Measurements from ENCODE around the gene CWC22. TPM values are rescaled to one million over a fixed set of nuclear protein-coding genes. Genes with fewer than 3 reads are reported as not detected.
"Not testable (repeated sequence)": the region's sequence is repeated elsewhere in the genome, so short reads cannot be mapped to it uniquely, and the experiment has no call there.

Gene CWC22
- total and polyA plus RNA-seq, 2 of the 8 experiments (the other 6 are each of a cell fraction or from before 2014, with no cell fraction given) = 3.7 to 34.0 TPM

GRCh38 chr2:179958251-179958650 is 48.8 kb downstream of the CWC22 start:
- H3K9me3 ChIP-seq (ENCODE audit: insufficient read depth in 2 of 2, low read depth in 1 of 2, low read length in 1 of 2); H2BK15ac ChIP-seq (ENCODE audit: low read length); H3K56ac ChIP-seq (replicated peaks; ENCODE audit: insufficient read length, low read depth, low read length); H4K5ac ChIP-seq (ENCODE audit: insufficient read length, low read depth, low read length); H2AFZ ChIP-seq (ENCODE audit: low read length); H3K79me1 ChIP-seq (ENCODE audit: low read depth, low read length); H3K14ac ChIP-seq (ENCODE audit: insufficient read length); H3K18ac ChIP-seq (ENCODE audit: extremely low read depth, low read length); H3K9ac ChIP-seq (replicated peaks in 1 of 4; ENCODE audit: extremely low read depth in 1 of 4, low read depth in 3 of 4, low read length in 3 of 4); H4K20me1 ChIP-seq (replicated peaks in 1 of 2; ENCODE audit: control insufficient read depth in 1 of 2, insufficient read depth in 2 of 2, low read length in 2 of 2); H2BK5ac ChIP-seq (ENCODE audit: low read depth, low read length); H3K27ac ChIP-seq (ENCODE audit: low read depth, low read length); H4K91ac ChIP-seq (replicated peaks; ENCODE audit: insufficient read length, low read length); H2BK20ac ChIP-seq (ENCODE audit: low read length); H4K8ac ChIP-seq (ENCODE audit: extremely low read depth, insufficient read depth, low read length); DNase-seq (ENCODE audit: low read depth in 1 of 2, low spot score in 2 of 2); POLR2A ChIA-PET (ENCODE audit: partially characterized antibody); H3K4me1 ChIP-seq (replicated peaks in 1 of 4; ENCODE audit: control insufficient read depth in 3 of 4, insufficient read depth in 4 of 4, low read length in 3 of 4); H3K79me2 ChIP-seq (ENCODE audit: control insufficient read depth in 1 of 2, insufficient read depth in 2 of 2, low read length in 2 of 2); H2BK120ac ChIP-seq (replicated peaks; ENCODE audit: low read depth, low read length); H3K4me3 ChIP-seq (ENCODE audit: extremely low read depth in 1 of 4, insufficient read depth in 2 of 4, low read depth in 3 of 4, low read length in 4 of 4); H3K27me3 ChIP-seq (replicated peaks in 1 of 4; ENCODE audit: control insufficient read depth in 3 of 4, extremely low read depth in 1 of 4, insufficient read depth in 3 of 4, low read length in 3 of 4); H2BK12ac ChIP-seq (ENCODE audit: low read depth, low read length); H2AK5ac ChIP-seq (ENCODE audit: low read depth, low read length); FAIRE-seq; H3K4ac ChIP-seq (replicated peaks; ENCODE audit: insufficient read length, low read depth, low read length); H3K23ac ChIP-seq (ENCODE audit: insufficient read length); H3K4me2 ChIP-seq (ENCODE audit: insufficient read depth in 1 of 2, low read depth in 2 of 2, low read length in 2 of 2); H3K23me2 ChIP-seq (ENCODE audit: low read depth, low read length): not testable (repeated sequence)
- 93% methylated on average over 3 of the region's 4 CpGs; no CpG with 5 or more reads in 1 of the 2 experiments for WGBS, 2 experiments (ENCODE audit: extremely low coverage in 1 of 2, insufficient coverage in 1 of 2, insufficient read length in 1 of 2, insufficient replicate concordance in 2 of 2, low coverage in 1 of 2, low lambda C conversion rate in 2 of 2, missing lambda C conversion rate in 1 of 2)
- peaks cover 0 to 26% (median 5%) of the 10 kb centered on the region in 4 experiments; a peak in 4 of 8 replicates for H3K36me3 ChIP-seq (ENCODE audit: control insufficient read depth in 2 of 4, insufficient read depth in 4 of 4, low read length in 3 of 4)
- CTCF ChIA-PET (ENCODE audit: partially characterized antibody) = interaction anchor here (0.6 to 2.2 kb wide), 4 partner anchors 90 to 562 kb away, joined by 3 to 7 read pairs (median 3); no protein-coding TSS in a partner anchor

All from H1 (cell line).